Spinal cord (tissue), 10 donors: Measurements from ENCODE around the gene COL6A1. TPM values are rescaled to one million over a fixed set of nuclear protein-coding genes. Genes with fewer than 3 reads are reported as not detected.

Source experiments
- DNase-seq, 6 donors: peaks; one replicate each; pipeline versions ENCODE4 v3.0.0 to v3.0.0-alpha.2; 2013 to 2015; ENCODE audit warnings: low spot score in 6 of 6, low read depth in 4 of 6
- H3K27ac ChIP-seq: one replicate; pipeline ENCODE4 v1.5.1; 2013; ENCODE audit warnings: low read depth, low read length, control low read depth
- H3K27me3 ChIP-seq: one replicate; pipeline ENCODE4 v1.6.1; 2013; ENCODE audit warnings: low read length; ENCODE audit not compliant: control insufficient read depth, insufficient read depth
- H3K36me3 ChIP-seq: one replicate; pipeline ENCODE4 v1.6.1; 2013; ENCODE audit warnings: low read length; ENCODE audit not compliant: control insufficient read depth, insufficient read depth
- H3K4me1 ChIP-seq: one replicate; pipeline ENCODE4 v1.6.1; 2013; ENCODE audit warnings: low read length; ENCODE audit not compliant: control insufficient read depth, insufficient read depth
- H3K4me3 ChIP-seq: one replicate; pipeline ENCODE4 v1.5.1; 2013; ENCODE audit warnings: low read depth, low read length, control low read depth
- H3K9me3 ChIP-seq: one replicate; pipeline ENCODE4 v1.6.1; 2013; ENCODE audit warnings: low read length; ENCODE audit not compliant: control insufficient read depth, insufficient read depth
- WGBS: methylation state at CpG from one replicate; pipeline ENCODE4 v1.1.5; 2013; ENCODE audit warnings: missing lambda C conversion rate; ENCODE audit not compliant: insufficient coverage; 5-methylcytosine and 5-hydroxymethylcytosine counted together
- polyA plus RNA-seq, 2 donors: library from polyadenylated mRNA; unstranded; fragments of 120-200 nt; gene quantifications; one replicate each; pipeline ENCODE4 v1.2.1, GENCODE V29; 2013; ENCODE audit not compliant: insufficient read length in 2 of 2
- total RNA-seq, 2 donors: library from RNA; depleted of rRNA in 1 of 2; stranded (reverse); fragments of 120-200 nt in 1 of 2; fragments of >200 nt in 1 of 2; gene quantifications; one replicate each; pipeline versions ENCODE4 v1.2.3 to v1.2.4, GENCODE V29; 2013 to 2014
- donor health status: healthy.

The COL6A1 gene
- total and polyA plus RNA-seq, 4 donors: 156 to 316 (median 250) TPM

- Histone ChIP-seq H3K27me3 (no peaks in the 10 kb centered on the region), H3K4me3 (no peak overlapping the region), H3K36me3 (peaks cover 4% of the 10 kb centered on the region), H3K27ac (no peak overlapping the region), H3K4me1 (no peaks in the 10 kb centered on the region), H3K9me3 (no peaks in the 10 kb centered on the region)
- WGBS: 76% methylated on average over 17 of the region's 22 CpGs
- DNase-seq: no peak
Observed at GRCh38 chr21:46011267-46011967, 29.8 kb downstream of the COL6A1 start.

- no peak for DNase-seq
- no CpG with 5 or more reads among the region's 4 CpGs for WGBS
- Histone ChIP-seq H3K9me3 (no peaks in the 10 kb centered on the region), H3K4me1 (no peaks in the 10 kb centered on the region), H3K27ac (no peak overlapping the region), H3K36me3 (no peaks in the 10 kb centered on the region), H3K27me3 (no peaks in the 10 kb centered on the region), H3K4me3 (no peak overlapping the region)
Observed at GRCh38 chr21:46012154-46012553, 30.6 kb downstream of the COL6A1 start.

DNA sequence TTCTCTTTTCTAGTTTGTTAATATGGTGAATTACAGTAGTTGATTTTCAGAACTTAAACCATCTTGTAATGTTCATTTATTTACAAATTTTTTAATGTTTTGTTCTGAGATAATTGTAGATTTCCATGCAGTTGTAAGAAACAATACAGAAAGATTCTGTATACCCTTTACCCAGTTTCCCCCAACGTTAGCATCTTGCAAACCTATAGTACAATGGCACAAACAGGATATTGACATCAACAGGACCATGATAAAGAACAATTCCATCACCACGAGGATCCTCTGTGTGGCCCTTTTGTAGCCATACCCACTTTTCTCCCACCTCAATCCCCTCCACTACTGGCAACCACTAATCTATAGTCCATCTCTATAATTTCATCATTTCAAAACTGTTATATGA, 33.3 kb downstream of the COL6A1 start:
- 74% methylated on average over 2 of the region's 2 CpGs for WGBS
- H3K4me1 ChIP-seq: no peaks in the 10 kb centered on the region
- H3K4me3 ChIP-seq: no peak overlapping the region
- H3K9me3 ChIP-seq: no peaks in the 10 kb centered on the region
- no peaks in the 10 kb centered on the region for H3K27me3 ChIP-seq
- H3K36me3 ChIP-seq: no peaks in the 10 kb centered on the region
- H3K27ac ChIP-seq: no peak overlapping the region
- DNase-seq: no peak

DNA sequence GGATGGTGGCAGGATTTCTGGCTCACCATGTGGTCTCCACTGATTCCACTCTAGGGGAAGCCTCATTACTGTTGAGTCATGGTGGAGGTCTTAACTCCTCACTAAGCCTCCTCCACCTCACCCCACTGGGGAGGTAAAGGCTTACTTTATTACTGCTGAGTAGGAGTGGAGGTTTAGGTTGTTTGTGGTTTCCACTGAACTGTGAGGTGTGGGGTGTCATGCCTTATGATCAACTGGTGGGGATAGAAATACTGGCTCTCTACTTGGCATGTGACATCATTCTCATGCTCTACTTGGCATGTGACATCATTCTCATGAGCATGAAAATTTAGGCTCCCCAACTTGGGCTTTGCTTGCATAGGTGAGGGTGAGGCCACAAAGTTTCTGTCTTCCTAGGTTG, 35.6 kb downstream of the COL6A1 start:
- Histone ChIP-seq H3K27me3 (no peaks in the 10 kb centered on the region), H3K4me3 (no peak overlapping the region), H3K9me3 (no peaks in the 10 kb centered on the region), H3K4me1 (no peaks in the 10 kb centered on the region), H3K36me3 (no peaks in the 10 kb centered on the region), H3K27ac (no peak overlapping the region)
- no peak for DNase-seq

GRCh38 chr21:46017695-46018094, 36.1 kb downstream of the COL6A1 start:
- H3K27ac ChIP-seq: no peak overlapping the region
- no peaks in the 10 kb centered on the region for H3K9me3 ChIP-seq
- no peak for DNase-seq
- H3K4me3 ChIP-seq: no peak overlapping the region
- H3K36me3 ChIP-seq: no peaks in the 10 kb centered on the region
- no peaks in the 10 kb centered on the region for H3K27me3 ChIP-seq
- 71% methylated on average over 1 of the region's 4 CpGs for WGBS
- no peaks in the 10 kb centered on the region for H3K4me1 ChIP-seq

GRCh38 chr21:46018615-46019014, 37.0 kb downstream of the COL6A1 start:
- 100% methylated on average over 1 of the region's 3 CpGs for WGBS
- no peaks in the 10 kb centered on the region for H3K36me3 ChIP-seq
- no peaks in the 10 kb centered on the region for H3K27me3 ChIP-seq
- no peak for DNase-seq
- H3K9me3 ChIP-seq: no peaks in the 10 kb centered on the region
- H3K4me3 ChIP-seq: no peak overlapping the region
- H3K27ac ChIP-seq: no peak overlapping the region
- H3K4me1 ChIP-seq: no peaks in the 10 kb centered on the region

DNA sequence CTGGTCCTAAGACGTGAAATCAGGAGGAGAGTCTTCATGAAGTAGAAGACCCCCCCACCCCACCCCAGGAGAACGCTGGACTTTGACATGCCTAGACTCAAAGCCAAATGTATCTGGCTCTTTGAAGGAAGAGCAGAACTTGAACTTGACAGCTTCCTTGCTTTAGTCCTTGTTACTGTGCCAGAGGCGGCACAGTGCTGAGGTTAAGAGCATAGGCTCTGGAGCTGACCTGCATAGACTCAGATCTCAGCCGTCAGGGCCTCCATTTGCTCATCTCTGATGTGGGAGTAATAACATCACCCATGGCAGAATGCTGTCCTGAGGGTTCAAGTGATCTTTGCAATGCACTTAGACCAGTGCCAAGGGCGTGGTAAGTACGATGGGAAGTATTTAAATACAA, 39.0 kb downstream of the COL6A1 start:
- 92% methylated on average over 4 of the region's 6 CpGs for WGBS
- H3K27ac ChIP-seq: no peak overlapping the region
- DNase-seq: no peak
- H3K27me3 ChIP-seq: no peaks in the 10 kb centered on the region
- H3K36me3 ChIP-seq: no peaks in the 10 kb centered on the region
- no peaks in the 10 kb centered on the region for H3K9me3 ChIP-seq
- H3K4me3 ChIP-seq: no peak overlapping the region
- no peaks in the 10 kb centered on the region for H3K4me1 ChIP-seq

DNA sequence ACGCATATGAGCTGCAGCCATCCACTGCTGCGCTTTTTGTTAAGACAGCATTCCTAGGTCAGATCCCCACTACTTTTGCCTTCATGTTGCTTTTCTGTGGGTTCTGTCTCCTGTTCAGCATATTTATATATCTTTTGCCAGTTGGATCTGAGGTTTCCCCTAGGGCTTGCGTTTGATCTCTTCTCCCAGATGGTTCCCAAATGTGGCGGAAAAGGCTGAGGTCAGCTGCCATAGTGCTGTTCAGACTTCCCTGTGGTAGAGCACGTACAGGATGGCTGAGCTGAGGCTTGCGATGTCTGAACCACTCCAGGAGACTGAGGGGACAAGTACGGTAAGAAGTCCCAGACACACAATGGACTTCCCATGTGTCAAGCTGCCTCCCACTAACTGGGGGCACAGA, 39.8 kb downstream of the COL6A1 start:
- Histone ChIP-seq H3K27me3 (no peaks in the 10 kb centered on the region), H3K4me3 (no peak overlapping the region), H3K27ac (peak overlapping the region; percentile 40), H3K36me3 (no peaks in the 10 kb centered on the region), H3K9me3 (no peaks in the 10 kb centered on the region), H3K4me1 (no peaks in the 10 kb centered on the region)
- WGBS: 93% methylated on average over 7 of the region's 7 CpGs
- DNase-seq: peak in 1 of 6 donors; percentile 16

DNA sequence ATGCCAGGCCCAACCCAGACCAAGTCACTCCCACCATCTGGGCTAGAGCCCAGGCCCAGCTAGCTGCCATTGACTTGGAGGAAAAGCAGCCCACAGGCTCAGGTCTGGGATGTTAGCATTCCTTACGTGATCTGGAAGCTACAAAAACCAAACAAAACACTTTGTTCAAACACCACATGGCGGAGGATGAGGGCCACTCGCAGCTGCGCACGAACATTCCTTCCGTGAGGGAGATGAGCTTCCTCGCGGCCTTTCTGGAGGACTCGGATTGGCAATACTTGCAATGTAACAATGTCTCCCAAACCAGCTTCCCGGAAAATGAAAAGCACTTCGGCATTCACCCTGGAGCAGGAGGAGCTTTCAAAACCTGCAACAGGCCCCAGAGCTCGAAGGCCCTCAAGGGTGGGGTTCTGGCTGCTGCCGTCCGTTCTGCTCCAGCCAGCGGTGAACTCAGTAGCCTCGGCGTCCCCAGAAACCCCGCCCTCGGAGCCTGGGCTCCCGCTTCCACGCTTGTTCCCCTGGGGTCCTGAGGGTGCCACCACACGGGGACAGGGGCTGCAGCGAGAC, 40.5 kb downstream of the COL6A1 start:
- Histone ChIP-seq H3K27ac (peak overlapping the region; percentile 40), H3K4me1 (no peaks in the 10 kb centered on the region), H3K36me3 (no peaks in the 10 kb centered on the region), H3K27me3 (no peaks in the 10 kb centered on the region), H3K9me3 (no peaks in the 10 kb centered on the region), H3K4me3 (no peak overlapping the region)
- 84% methylated on average over 23 of the region's 23 CpGs for WGBS
- peak in 1 of 6 donors; percentile 16 for DNase-seq
